ENCODE measurements around the gene VRK3.
"Not testable (repeated sequence)": the region's sequence is repeated elsewhere in the genome, so short reads cannot be mapped to it uniquely, and the experiment has no call there.

DNA sequence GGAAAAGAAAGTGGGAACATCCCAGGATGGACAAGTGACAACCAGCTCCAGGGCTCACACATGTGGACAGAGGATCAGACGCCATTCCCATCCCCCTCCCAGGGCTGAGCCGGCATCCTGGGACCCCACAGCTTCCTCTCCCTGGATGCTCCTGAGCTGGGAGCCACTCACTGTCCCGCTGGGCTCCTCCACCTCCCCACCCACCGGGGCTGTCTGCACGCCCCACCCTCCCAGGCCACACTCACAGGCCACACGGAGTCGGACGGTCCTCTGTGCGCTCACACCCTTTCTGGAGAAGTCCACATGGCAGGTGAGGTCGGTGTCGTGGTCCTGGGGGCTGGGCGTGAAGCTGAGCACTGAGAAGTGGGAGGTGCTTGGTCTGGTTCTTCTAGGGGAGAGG lies 65.3 kb downstream of the VRK3 start:
- not testable (repeated sequence) for TF ChIP-seq POLR2AphosphoS5, POLR2A (IDR thresholded peaks at IDR 0.05)
